ES-I3 (cell line): Measurements from ENCODE around the gene FHL1.

ENCODE experiments used
- H3K36me3 ChIP-seq: 2 replicates; pipeline ENCODE4 v1.6.1; 2013; ENCODE audit warnings: mild to moderate bottlenecking, low read length, control low read depth, moderate library complexity; ENCODE audit not compliant: insufficient read depth
- H3K4me1 ChIP-seq: 2 replicates; pipeline ENCODE4 v1.6.1; 2013; ENCODE audit warnings: mild to moderate bottlenecking, control low read depth, low read length; ENCODE audit not compliant: insufficient read depth
- H3K9ac ChIP-seq: 2 replicates; pipeline ENCODE4 v1.6.1; 2013; ENCODE audit warnings: low read depth, mild to moderate bottlenecking, low read length, moderate library complexity
- H3K9me3 ChIP-seq: 2 replicates; pipeline ENCODE4 v1.6.1; 2013; ENCODE audit warnings: mild to moderate bottlenecking, low read length, moderate library complexity; ENCODE audit not compliant: control insufficient read depth, insufficient read depth

FHL1 gene

DNA sequence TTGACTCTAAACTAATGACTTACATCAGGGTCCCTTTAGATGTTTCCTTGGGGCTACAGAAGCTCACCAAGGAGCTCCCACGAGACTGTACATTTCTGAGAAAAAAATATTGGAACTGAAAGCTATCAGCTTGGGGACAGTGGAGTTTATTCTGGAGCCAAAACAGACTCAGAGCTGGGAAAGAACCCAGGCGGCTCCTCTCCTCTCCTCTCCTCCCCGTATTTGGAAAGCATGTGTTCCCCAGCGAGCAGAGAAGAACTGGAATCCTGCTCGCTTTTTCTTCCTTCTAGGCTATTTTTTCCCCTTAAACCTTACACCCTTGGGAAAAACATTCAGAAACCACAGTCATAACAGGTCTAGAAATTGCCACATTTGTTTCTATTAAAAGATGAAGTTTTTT, 108.2 kb downstream of the FHL1 start:
- H3K4me1 ChIP-seq: peaks cover 17% of the 10 kb centered on the region
- no peaks in the 10 kb centered on the region for H3K9me3 ChIP-seq
- no peak overlapping the region for H3K9ac ChIP-seq

DNA sequence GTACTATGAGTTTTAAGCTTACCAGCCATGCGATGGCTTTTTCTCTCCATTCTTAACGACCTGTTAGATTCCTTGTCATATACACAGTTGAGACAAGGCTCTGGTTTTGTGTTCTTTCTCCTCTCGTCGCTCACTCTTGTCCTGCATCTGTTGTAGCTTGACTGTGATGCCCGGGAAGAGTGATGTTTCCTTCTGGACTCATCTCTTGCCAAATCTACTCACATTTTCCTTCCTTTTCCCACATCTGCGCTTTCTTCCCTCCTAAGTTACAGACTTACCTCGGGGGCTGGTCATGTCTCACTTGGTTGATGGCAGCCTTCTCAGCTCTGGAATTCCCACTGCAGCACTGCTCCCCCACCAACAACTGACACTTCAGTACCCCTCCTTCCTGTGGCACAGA, 108.7 kb downstream of the FHL1 start:
- Histone ChIP-seq H3K4me1 (peaks cover 17% of the 10 kb centered on the region), H3K36me3 (no peaks in the 10 kb centered on the region), H3K9ac (no peak overlapping the region), H3K9me3 (no peaks in the 10 kb centered on the region)

More for the DNA sequence above, 108.2 kb downstream of the FHL1 start:
- H3K36me3 ChIP-seq: no peaks in the 10 kb centered on the region

DNA sequence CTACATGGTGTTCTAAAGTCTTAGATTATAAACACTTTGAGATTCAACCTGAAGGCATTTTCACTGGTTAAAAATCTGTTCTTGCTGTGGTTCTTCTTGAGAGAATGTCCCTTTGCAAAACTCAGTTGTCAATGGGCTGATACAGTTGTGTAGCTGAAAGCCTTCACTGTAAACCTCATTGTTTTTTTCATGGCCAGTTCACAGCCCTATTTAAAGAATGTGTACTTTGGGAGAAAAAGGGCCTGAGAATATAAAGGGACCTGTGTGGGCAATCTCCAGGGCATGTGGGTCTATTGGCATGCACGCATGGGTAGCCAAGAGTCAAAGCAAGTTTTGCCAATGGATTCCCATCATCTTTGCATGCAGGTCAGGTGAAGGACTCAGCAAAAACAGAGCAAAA, 111.6 kb downstream of the FHL1 start:
- Histone ChIP-seq H3K36me3 (no peaks in the 10 kb centered on the region), H3K4me1 (peaks cover 17% of the 10 kb centered on the region), H3K9me3 (no peaks in the 10 kb centered on the region), H3K9ac (no peak overlapping the region)

DNA sequence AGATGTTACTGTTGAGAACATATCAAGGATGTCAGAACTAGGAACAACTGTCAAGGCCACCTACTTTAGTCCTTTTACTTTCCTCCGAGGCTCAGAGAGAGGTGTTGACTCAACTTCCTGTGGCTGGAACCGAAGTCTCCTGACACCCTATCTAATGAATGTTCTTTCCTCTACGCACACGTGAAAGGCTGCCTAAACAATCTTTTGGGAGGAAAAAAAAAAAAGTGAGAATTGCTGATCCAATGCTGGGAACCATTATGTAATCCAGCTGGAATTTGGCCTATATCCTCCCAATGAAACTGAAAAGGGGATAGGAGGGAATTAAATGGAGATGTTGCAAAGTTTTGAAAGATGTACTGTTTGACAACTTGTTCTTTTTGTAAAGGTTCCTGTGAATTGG, 112.2 kb downstream of the FHL1 start:
- Histone ChIP-seq H3K36me3 (no peaks in the 10 kb centered on the region), H3K4me1 (peaks cover 17% of the 10 kb centered on the region), H3K9ac (no peak overlapping the region), H3K9me3 (no peaks in the 10 kb centered on the region)

DNA sequence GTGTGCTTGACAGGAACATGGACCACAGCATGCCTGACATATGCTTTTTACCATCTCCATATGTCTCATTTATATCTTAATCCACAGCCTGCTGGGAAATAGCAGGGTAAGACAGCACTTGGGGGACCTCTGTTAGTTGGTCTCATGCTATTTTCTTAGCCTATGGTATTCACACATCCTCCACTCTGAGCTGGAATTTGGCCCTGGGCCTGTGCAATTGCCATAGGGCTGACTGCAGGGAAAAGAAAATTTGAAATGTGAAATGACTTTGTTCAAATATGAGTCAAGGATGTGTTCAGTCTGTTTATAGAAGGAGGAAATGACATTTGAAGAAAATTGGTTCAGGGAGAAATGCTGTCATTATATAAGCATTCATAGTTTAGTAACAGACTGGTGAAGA, 113.4 kb downstream of the FHL1 start:
- Histone ChIP-seq H3K36me3 (no peaks in the 10 kb centered on the region), H3K9me3 (no peaks in the 10 kb centered on the region), H3K9ac (no peak overlapping the region), H3K4me1 (peaks cover 17% of the 10 kb centered on the region)
